ENCODE results near the gene SCRN2. TPM values are rescaled to one million over a fixed set of nuclear protein-coding genes. Genes with fewer than 3 reads are reported as not detected.
A peak's percentile ranks its signal among the peaks of the same experiment; 100 is the strongest.

SCRN2 gene
- total and polyA plus RNA-seq, 8 donors, result 26.4 to 47.7 (median 39.0) TPM

GRCh38 chr17:47872019-47872650, 31.1 kb upstream of the SCRN2 start:
- Histone ChIP-seq H3K36me3 (no peaks in the 10 kb centered on the region), H3K27me3 (peaks cover 0 to 70% of the 10 kb centered on the region in 2 donors), H3K4me3 (no peak overlapping the region), H3K27ac (no peak overlapping the region), H3K9me3 (no peaks in the 10 kb centered on the region), H3K4me1 (peaks cover 0 to 4% of the 10 kb centered on the region in 2 donors)
- DNase-seq, result no peak
- TF ChIP-seq CTCF (IDR thresholded peaks at IDR 0.05), result no peak
- intact Hi-C loops (cut with DNase I), result no loop called here
- peak; percentile 41 for ATAC-seq

GRCh38 chr17:47871048-47871447, 30.0 kb upstream of the SCRN2 start:
- DNase-seq (no peak), ATAC-seq (no peak)
- Histone ChIP-seq H3K4me3 (no peak overlapping the region), H3K9me3 (no peaks in the 10 kb centered on the region), H3K27me3 (peaks cover 0 to 68% of the 10 kb centered on the region in 2 donors), H3K27ac (no peak overlapping the region), H3K36me3 (no peaks in the 10 kb centered on the region), H3K4me1 (peaks cover 0 to 4% of the 10 kb centered on the region in 2 donors)
- TF ChIP-seq CTCF (IDR thresholded peaks at IDR 0.05), result no peak
- intact Hi-C loops (cut with DNase I), result no loop called here

- DNase-seq, result no peak
- intact Hi-C loops (cut with DNase I), result no loop called here
- H3K9me3 ChIP-seq, result no peaks in the 10 kb centered on the region
- no peak for TF ChIP-seq CTCF (IDR thresholded peaks at IDR 0.05)
- H3K27ac ChIP-seq, result no peak overlapping the region
- peaks cover 0 to 4% of the 10 kb centered on the region in 2 donors for H3K4me1 ChIP-seq
- no peak for ATAC-seq
- H3K4me3 ChIP-seq, result no peak overlapping the region
- H3K27me3 ChIP-seq, result peaks cover 0 to 62% of the 10 kb centered on the region in 2 donors
- H3K36me3 ChIP-seq, result no peaks in the 10 kb centered on the region
Observed at GRCh38 chr17:47870056-47870455, 29.0 kb upstream of the SCRN2 start.

- no peaks in the 10 kb centered on the region for H3K9me3 ChIP-seq
- peaks cover 0 to 55% of the 10 kb centered on the region in 2 donors for H3K27me3 ChIP-seq
- peaks cover 0 to 4% of the 10 kb centered on the region in 2 donors for H3K4me1 ChIP-seq
- ATAC-seq (no peak), DNase-seq (no peak)
- H3K27ac ChIP-seq, result no peak overlapping the region
- no peak overlapping the region for H3K4me3 ChIP-seq
- no peak for TF ChIP-seq CTCF (IDR thresholded peaks at IDR 0.05)
- no peaks in the 10 kb centered on the region for H3K36me3 ChIP-seq
- intact Hi-C loops (cut with DNase I), result no loop called here
Observed at GRCh38 chr17:47869114-47869513, 28.0 kb upstream of the SCRN2 start.

- ATAC-seq, result no peak
- intact Hi-C loops (cut with DNase I), result no loop called here
- no peak overlapping the region for H3K4me3 ChIP-seq
Observed at GRCh38 chr17:47867813-47868533, 26.9 kb upstream of the SCRN2 start.

More at GRCh38 chr17:47867813-47868533, 26.9 kb upstream of the SCRN2 start:
- no peak for TF ChIP-seq CTCF (IDR thresholded peaks at IDR 0.05)
- Histone ChIP-seq H3K4me1 (peaks cover 0 to 4% of the 10 kb centered on the region in 2 donors), H3K27me3 (peaks cover 0 to 51% of the 10 kb centered on the region in 2 donors), H3K9me3 (no peaks in the 10 kb centered on the region), H3K27ac (no peak overlapping the region), H3K36me3 (no peaks in the 10 kb centered on the region)
- DNase-seq, result no peak
